ENCODE data around the gene PUS10.
A peak's percentile ranks its signal among the peaks of the same experiment; 100 is the strongest.

- TF ChIP-seq CTCF (IDR thresholded peaks at IDR 0.05) (no peak), POLR2A (IDR thresholded peaks at IDR 0.05) (no peak), POLR2AphosphoS5 (IDR thresholded peaks at IDR 0.05) (peak in 1 of 2 donors; percentile 51)
These were observed 91.1 kb downstream of the PUS10 start for GRCh38 chr2:60926741-60927552.
